ENCODE data around the gene ZNF609. TPM values are rescaled to one million over a fixed set of nuclear protein-coding genes. Genes with fewer than 3 reads are reported as not detected.

ZNF609 gene
- total RNA-seq, 4 donors from 2014 or later, result 18.6 to 40.1 (median 23.7) TPM

DNA sequence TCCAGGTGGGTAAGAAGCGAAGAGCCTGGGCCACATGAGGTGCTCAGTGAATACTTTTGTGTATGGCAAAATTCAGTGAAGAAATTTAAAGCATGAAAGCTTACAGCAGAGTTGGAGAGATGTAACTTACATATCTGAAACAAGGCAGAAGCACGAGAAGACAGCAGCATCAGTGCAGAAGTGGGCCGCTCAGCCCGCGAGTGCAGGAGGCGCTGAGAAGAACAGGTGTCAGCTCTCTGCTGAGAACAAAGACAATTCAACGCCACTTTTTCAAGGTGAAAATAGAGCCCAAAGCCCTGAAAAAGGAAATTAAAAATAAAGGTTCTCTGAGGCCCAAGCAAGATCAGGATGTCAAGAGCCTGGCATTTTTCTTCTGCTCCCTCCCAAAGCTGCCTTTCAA is 256.8 kb downstream of the ZNF609 start:
- 88% methylated on average over 7 of the region's 7 CpGs for WGBS
- Histone ChIP-seq H3K4me1 (no peaks in the 10 kb centered on the region), H3K27me3 (no peaks in the 10 kb centered on the region), H3K27ac (no peak overlapping the region), H3K9me3 (no peaks in the 10 kb centered on the region), H3K36me3 (no peaks in the 10 kb centered on the region), H3K4me3 (no peak overlapping the region)
- no peak for DNase-seq (ENCODE audit: low spot score in 2 of 2)
- no peak for TF ChIP-seq EP300 (IDR thresholded peaks at IDR 0.05)
- TF ChIP-seq POLR2A (IDR thresholded peaks at IDR 0.05), result no peak
- no peak for TF ChIP-seq POLR2AphosphoS5 (IDR thresholded peaks at IDR 0.05)
- TF ChIP-seq, protein P1, sequence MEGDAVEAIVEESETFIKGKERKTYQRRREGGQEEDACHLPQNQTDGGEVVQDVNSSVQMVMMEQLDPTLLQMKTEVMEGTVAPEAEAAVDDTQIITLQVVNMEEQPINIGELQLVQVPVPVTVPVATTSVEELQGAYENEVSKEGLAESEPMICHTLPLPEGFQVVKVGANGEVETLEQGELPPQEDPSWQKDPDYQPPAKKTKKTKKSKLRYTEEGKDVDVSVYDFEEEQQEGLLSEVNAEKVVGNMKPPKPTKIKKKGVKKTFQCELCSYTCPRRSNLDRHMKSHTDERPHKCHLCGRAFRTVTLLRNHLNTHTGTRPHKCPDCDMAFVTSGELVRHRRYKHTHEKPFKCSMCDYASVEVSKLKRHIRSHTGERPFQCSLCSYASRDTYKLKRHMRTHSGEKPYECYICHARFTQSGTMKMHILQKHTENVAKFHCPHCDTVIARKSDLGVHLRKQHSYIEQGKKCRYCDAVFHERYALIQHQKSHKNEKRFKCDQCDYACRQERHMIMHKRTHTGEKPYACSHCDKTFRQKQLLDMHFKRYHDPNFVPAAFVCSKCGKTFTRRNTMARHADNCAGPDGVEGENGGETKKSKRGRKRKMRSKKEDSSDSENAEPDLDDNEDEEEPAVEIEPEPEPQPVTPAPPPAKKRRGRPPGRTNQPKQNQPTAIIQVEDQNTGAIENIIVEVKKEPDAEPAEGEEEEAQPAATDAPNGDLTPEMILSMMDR (IDR thresholded peaks at IDR 0.05), result no peak

DNA sequence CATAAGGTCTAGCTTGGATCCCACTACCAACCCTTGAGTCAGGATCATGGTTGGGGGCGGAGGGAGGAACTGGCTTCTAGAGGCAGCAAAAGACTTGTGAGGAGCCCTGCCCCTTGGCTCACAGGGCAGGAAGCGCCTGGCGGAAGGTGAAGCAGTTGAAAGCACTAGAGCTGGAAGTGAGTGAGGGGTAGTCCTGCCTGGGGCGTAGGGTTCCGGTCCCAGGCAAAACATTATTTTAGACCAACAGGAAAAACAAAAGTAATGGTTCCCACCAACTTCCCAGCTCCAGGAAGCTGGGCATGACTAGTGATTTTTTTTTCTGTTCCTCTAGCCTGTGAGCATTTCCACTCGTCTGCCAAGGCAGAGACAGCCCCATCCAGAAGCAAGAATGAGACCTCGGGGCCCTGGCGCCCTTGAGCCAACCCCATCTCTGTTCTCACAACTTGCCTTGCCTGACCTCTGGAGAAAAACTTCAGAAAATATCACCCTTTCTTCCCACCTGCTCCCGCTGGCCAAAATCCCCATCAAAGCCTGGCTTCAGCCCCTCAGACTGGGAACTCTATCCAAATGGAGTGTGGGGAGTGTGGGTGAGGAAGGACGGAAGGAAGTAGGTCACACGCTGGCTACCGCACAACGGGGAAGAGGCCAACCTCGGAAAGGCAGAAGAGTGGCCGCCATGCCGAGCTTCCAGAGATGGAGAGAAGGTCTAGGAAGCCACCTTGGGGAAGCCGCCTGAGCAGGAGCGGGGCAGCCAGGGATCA is 257.5 kb downstream of the ZNF609 start:
- TF ChIP-seq POLR2AphosphoS5 (IDR thresholded peaks at IDR 0.05) (no peak), EP300 (IDR thresholded peaks at IDR 0.05) (no peak), POLR2A (IDR thresholded peaks at IDR 0.05) (no peak)
- TF ChIP-seq, protein P1 (IDR thresholded peaks at IDR 0.05), result no peak
- 71% methylated on average over 18 of the region's 18 CpGs for WGBS
- H3K4me1 ChIP-seq, result no peaks in the 10 kb centered on the region
- peak overlapping the region; percentile 10 for H3K4me3 ChIP-seq
- H3K36me3 ChIP-seq, result no peaks in the 10 kb centered on the region
- H3K27me3 ChIP-seq, result no peaks in the 10 kb centered on the region
- DNase-seq (ENCODE audit: low spot score in 2 of 2), result no peak
- no peaks in the 10 kb centered on the region for H3K9me3 ChIP-seq
- H3K27ac ChIP-seq, result peak overlapping the region; percentile 29

DNA sequence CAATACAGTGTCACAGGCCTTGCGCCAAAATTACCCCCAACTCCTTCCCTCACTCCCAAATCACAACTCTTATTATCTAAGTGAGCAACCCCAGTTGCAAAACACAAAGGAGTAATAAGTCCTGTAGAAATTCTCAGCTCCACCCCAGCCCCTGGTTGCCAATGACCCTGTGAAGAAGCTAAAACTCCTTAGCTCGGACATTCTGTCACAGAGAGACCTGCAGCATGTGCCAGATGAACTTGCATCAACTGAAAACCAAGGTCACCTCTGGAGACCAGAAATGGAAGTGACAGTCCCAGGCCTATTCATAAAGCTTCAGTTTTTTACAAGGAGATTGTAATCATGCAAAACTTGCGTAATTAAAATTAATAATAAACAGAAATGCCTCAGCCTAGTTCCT is 259.8 kb downstream of the ZNF609 start:
- Histone ChIP-seq H3K4me1 (no peaks in the 10 kb centered on the region), H3K27me3 (no peaks in the 10 kb centered on the region), H3K9me3 (no peaks in the 10 kb centered on the region), H3K36me3 (no peaks in the 10 kb centered on the region), H3K27ac (no peak overlapping the region), H3K4me3 (no peak overlapping the region)
- TF ChIP-seq, protein P1 (IDR thresholded peaks at IDR 0.05), result no peak
- TF ChIP-seq POLR2A (IDR thresholded peaks at IDR 0.05) (no peak), POLR2AphosphoS5 (IDR thresholded peaks at IDR 0.05) (no peak), EP300 (IDR thresholded peaks at IDR 0.05) (no peak)
- DNase-seq (ENCODE audit: low spot score in 2 of 2), result no peak
- WGBS, result 84% methylated on average over 3 of the region's 3 CpGs

DNA sequence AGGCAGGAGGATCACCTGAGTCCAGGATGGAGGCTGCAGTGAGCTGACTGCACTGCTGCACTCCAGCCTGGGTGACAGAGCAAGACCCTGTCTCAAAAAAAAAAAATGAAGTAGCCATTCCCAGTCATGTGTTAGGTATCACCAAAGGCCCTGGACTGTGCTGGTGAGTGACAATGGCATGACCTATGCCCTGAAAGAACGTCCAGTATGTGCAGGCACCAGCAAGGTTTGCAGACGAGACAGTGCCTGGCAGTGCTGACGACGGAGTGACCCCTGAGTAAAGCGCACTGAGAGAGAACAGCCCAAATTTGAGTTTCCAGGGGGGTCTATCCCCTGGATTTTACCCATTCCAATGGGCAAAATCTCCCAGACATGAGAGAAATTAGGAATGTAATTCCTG is 269.8 kb downstream of the ZNF609 start:
- H3K4me3 ChIP-seq, result no peak overlapping the region
- no peak overlapping the region for H3K27ac ChIP-seq
- peaks cover 6% of the 10 kb centered on the region for H3K4me1 ChIP-seq
- WGBS, result 96% methylated on average over 5 of the region's 5 CpGs
- no peak for DNase-seq (ENCODE audit: low spot score in 2 of 2)
- no peaks in the 10 kb centered on the region for H3K9me3 ChIP-seq
- TF ChIP-seq, protein P1 (IDR thresholded peaks at IDR 0.05), result no peak
- no peak for TF ChIP-seq POLR2AphosphoS5 (IDR thresholded peaks at IDR 0.05)
- no peak for TF ChIP-seq EP300 (IDR thresholded peaks at IDR 0.05)
- TF ChIP-seq POLR2A (IDR thresholded peaks at IDR 0.05), result no peak
- no peaks in the 10 kb centered on the region for H3K27me3 ChIP-seq
- H3K36me3 ChIP-seq, result no peaks in the 10 kb centered on the region

DNA sequence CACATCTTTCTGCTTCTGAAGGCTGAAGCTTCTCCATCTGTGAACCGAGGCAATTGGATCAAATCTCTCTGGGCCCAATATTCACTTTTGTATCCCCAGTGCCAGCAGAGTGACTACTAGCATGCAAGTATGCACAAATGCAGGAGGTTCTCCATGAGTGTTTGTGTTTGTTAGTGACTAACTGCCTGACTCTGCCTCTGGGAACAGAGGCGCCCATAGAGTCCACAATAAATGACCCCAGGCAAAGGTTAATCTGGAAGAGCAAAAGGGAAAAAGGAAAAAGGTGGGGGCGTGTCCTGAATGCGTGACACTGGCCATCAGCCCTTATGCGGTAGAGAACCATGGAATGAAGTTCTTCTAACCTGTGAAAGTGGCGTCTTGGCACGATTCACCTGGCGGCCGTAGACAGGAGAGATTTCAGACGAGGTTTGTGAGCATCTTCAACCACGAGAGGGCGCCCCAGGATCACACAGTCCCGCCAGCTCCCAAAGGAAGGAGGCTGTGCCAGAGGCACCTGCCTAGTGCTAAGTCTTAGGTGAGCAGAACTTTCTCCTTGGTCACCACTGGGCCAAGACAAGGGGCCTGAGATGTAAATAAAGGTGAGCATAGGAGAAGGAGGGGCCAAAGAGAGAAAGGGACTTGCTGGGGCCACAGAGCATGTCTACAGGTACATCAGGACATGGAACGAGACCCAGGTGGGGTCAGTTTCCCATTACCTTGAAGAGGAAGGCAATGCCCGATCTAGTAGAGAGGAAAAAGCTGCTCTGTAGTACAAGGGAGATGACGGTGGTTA is 270.8 kb downstream of the ZNF609 start:
- Histone ChIP-seq H3K27me3 (no peaks in the 10 kb centered on the region), H3K36me3 (no peaks in the 10 kb centered on the region), H3K4me1 (peaks cover 6% of the 10 kb centered on the region), H3K27ac (no peak overlapping the region), H3K4me3 (no peak overlapping the region), H3K9me3 (no peaks in the 10 kb centered on the region)
- 28% methylated on average over 12 of the region's 16 CpGs for WGBS
- peak; percentile 90 to 92 for DNase-seq (ENCODE audit: low spot score in 2 of 2)
- TF ChIP-seq POLR2A (IDR thresholded peaks at IDR 0.05) (no peak), POLR2AphosphoS5 (IDR thresholded peaks at IDR 0.05) (no peak), EP300 (IDR thresholded peaks at IDR 0.05) (no peak)
- TF ChIP-seq, protein P1 (IDR thresholded peaks at IDR 0.05), result peak; percentile 81 to 92

Measured in suprapubic skin (tissue), 4 donors.